ENCODE results near the gene GH1.
"Not testable (repeated sequence)": the region's sequence is repeated elsewhere in the genome, so short reads cannot be mapped to it uniquely, and the experiment has no call there.

The GH1 gene

DNA sequence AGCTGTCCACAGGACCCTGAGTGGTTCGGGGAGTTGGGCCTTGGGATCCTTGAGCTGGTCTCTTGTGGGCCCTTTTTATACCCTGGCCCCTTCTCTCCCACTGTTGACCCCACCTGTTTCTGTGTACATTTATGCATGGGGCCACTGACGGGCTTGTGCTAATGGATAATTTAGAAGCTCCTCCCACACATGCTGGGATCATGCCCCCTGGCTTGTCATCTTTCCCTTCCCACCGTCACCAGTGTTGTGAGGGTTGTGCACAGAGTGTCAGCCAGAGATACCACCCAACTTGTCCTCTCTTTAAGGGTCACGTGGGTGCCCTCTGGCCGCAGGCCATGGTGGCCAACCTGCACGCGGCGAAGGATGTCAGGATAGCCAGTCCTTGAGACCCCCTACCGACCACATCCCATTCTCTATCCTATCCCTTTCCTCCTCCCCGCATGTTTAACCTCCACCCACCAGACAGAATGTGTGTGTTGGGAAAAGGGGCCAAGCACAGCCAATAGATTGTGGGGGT, at the start of gene GH1:
TSS of gene GH1 (minus strand) at position 51 of the 517 bp plus-strand sequence. CDS start 63 bp downstream, outside the sequence.
- DNase-seq (ENCODE audit: low spot score), result not testable (repeated sequence)

DNA sequence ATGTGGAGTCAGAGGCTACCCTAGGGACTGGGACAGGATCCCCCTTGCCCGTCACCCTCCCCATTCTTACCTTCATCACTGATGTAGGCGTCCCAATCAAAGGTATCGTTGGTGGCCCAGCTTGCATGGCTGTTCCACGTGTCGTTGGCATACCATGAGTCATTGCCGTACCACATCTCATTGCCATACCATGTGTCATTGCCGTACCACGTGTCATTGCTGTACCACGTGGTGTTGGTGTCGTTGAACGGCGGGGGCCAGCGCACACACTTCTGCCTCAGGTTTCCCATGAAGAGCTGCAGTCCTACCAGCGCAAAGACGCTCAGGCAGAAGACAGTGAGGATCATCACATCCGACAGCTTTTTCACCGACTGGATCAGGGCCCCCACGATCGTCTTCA, 49.3 kb upstream of the GH1 start:
- DNase-seq (ENCODE audit: low spot score), result no peak

DNA sequence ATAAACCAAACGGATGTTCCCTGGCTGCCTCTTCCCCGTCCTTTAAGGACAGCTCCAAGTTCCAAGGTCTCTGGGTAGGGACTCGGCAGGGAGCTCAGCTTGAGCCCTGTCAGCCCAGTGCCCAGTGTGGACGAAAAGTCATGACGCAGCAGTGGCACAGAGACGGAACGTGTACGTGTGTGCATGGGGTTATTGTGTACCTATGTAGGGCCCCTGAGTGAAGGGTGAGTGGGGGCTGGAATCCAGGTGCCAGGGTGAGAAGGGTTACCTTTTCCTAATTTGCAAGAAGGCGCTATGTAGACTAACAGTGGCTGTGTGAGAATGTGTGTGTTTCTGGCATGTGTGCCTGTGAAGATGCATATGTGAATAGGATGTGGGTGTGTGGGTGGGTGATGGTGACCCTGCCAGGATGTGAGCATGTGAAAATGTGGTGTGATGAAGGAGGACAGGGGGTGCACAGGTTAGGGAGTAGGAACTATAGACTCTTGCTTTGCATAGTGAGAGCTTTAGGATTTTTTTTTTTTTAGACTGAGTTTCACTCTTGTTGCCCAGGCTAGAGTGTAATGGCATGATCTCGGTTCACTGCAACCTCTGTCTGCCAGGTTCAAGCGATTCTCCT, 48.1 kb upstream of the GH1 start:
- no peak for DNase-seq (ENCODE audit: low spot score)

DNA sequence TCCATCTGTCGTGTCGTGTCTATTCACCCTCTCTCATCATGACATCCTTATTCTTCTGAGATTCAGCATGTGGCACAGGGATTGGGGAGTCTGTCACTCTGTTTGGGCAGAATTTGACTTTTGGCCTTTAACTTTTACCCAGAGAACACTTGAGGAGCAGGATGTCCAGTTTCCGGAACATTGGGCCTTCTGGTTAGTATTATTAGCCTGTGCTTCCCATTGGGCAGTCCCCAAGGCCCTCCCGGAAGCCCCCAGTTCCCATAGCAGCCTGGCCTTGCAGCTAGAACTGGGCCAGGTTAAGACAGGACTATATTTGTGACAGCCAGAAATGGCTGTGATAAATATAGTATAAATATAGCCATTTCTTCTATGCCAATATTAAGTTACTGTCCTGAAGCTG, 44.5 kb upstream of the GH1 start:
- DNase-seq (ENCODE audit: low spot score), result no peak

DNA sequence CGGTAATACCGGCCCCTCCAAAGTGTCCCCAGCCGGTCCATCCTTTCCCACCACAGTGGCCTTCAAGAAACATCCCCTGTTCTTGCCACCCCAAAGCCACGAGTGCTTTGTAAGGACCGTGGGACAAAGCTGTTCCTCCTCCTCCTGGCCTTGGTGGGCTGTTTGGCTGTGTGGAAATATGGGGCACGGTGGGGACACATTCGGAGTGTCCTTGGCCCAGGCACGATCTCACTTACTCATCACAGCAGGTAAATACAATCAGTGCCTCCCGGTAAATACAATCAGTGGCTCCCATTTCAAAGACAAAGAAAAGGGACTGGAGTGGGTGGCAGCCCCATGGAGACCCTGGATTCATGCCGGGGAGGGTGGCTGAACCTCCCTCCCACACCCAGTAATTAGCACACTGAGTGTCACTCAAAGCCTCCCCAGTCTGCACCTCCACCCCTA, 43.7 kb upstream of the GH1 start:
- no peak for DNase-seq (ENCODE audit: low spot score)

DNA sequence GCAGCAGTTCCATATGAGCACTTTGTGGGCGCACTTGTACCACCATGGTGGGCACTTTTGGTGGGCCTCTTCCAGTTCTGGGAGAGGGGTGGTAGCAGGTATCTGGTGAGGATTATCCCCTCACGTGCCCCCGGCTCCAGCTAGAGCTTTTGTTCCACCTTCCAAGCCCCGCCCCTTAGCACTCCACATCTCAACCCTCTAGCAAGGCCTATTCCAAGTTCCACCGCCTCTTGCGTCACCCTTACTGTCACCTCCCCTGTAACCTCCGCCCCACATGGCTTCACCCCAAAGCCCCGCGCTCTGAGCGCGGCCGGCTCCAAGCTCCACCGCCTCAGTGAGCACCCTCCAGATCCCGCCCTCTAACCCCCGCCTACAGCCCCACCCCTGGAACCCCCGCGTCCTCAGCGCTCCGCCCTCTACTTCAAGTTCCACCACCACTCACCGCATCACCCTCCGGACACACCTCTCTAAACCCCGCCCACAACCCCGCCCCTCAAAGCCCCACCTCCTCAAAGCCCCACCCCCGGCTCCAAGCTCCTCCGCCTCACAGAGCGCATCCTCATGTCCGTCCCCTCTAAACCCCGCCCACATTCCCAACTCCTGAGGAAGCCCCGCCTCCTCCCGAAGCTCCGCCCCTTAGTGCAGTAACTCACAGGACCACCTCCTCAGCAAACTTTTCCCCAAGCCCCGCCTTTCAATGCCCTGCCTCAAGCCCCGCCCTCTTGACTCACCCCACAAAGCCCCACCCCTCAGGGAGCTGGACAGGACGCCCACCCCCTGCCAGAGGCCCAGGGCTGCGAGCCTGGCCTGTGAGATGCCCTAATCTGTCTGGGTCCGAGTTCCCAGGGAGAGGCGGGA, 42.9 kb upstream of the GH1 start:
- DNase-seq (ENCODE audit: low spot score), result no peak

DNA sequence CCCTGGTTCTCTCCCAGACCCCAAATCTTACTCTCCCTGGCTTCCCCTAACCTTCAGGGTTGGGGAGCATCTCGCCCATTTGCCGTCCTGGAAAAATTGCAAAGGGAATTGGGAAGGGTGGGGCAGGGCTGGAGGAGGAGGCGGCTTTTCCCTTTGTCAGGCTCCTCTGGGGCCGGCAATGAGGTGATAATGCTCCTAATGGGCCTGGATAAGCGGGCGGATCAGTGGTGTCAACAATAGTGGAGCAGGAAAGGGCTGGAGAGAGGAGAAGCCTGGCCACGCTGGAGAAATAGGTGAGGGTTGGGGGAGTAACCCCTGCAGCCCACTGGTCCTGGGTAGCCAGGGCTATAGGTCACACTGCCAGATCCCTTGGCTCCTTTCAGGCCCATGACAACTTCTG, 41.8 kb upstream of the GH1 start:
- no peak for DNase-seq (ENCODE audit: low spot score)

DNA sequence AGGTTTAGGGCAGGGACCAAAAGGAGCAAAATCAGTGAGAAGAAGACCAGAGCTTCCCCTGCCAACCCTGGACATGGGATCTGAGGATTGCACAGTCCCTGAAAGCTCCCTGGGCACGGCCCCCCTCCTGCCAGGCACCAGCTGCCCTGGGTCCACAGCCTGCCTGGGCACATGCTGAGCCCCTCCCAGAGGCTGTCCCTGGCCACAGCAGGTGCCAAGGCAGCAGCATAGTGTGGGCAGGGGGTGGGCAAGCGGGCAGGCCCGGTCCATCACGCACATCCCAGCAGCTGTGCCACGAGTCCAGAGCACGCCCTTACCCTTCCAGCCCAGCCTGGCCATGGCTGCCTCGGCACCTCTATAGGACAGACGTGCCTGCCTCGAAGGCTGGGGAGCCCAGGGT, 41.4 kb upstream of the GH1 start:
- DNase-seq (ENCODE audit: low spot score), result no peak

DNA sequence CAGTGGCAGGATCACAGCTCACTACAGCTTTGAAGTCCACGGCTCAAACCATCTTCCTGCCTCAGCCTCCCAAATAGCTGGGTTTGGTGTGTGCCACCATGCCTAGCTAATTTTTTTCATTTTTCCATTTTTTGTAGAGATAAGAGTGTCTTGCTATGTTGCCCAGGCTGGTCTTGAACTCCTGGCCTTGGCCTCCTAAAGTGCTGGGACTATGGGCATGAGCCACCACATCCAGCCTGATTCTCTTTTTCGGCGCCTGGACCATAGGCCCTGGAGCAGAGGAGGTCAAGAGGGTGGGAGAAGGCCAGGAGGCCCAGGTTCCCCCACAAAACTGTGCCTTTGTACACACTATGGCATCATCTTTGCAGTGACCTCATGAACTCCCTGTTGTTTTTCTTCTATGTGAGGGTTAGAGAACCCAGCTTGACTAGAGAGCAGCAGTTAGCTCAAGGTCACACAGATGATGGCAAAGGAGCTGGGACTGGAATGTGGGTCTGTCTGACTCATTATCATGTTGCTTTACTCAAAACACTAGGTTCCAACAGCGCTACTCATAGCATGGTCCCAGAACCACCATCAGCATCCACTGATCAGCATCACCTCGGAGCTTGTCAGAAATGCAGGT, 37.8 kb upstream of the GH1 start:
- DNase-seq (ENCODE audit: low spot score), result no peak

DNA sequence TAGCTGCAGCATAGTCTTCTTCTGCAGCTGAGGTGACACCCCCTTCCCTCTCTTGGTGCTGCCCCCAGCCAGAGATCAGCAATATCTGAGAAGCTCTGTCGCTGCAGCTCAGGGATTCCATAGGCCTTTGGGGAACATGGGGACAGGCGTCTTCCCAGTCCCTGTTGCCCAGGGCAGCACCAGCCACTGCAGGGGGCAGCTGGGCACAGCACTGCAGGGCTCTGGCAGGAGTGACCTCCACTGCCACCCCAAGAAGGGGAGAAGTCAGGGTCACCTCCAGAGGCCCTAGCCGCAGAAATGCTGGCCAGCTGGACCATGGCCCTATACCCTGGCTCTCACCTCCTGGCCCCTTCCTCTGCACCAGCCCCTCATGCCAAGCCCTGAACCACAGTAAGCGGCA, 37.2 kb upstream of the GH1 start:
- no peak for DNase-seq (ENCODE audit: low spot score)

DNA sequence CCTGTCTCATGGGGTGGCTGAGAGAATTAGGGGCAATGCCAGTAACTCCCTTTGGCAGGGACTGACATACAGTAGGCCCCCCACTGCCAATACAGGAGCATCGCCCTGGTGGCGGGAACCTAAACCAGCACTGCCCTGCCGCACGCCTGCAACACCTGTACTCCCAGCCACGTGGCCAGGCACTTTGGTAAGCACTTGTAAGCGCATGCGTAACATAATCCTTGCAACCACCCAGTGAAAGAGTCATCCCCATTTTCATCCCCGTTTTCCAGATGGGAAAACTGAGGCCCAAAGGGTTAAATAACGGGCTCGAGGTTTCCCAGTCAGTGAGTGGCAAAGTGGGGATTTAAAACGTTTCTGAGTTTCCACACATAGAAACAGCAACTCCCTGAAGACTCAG, 36.6 kb upstream of the GH1 start:
- no peak for DNase-seq (ENCODE audit: low spot score)

DNA sequence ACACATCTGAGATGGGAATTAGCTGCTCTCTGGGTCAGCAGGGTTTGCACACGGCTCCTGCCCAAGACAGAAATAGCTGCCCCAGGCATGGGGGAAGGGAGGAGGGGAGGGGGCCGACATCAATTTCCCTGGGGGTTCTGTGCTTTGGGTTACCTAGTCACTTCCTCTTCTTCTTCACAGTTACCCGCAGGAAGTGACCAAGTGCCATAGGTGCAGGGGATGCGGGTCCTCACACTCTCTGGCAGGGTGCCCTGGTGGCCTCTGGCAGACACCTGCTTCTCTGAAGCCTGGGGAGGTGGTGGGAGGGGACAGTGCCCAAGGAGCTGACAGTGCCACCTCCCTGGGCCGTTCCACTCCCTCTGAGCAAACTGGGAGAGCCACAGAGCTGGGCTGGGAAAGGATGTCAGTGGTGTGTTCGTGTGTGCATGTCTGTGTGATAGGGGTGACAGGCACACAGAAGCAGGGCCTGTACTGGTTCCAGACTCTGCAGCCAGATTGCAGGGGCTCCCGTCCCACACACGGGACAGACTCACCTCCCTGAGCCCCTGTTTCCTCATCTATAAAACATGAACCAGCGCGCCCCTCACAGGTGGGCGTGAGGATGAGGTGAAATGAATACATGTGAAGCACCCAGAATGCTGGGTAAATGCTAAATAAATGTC, 35.9 kb upstream of the GH1 start:
- no peak for DNase-seq (ENCODE audit: low spot score)

DNA sequence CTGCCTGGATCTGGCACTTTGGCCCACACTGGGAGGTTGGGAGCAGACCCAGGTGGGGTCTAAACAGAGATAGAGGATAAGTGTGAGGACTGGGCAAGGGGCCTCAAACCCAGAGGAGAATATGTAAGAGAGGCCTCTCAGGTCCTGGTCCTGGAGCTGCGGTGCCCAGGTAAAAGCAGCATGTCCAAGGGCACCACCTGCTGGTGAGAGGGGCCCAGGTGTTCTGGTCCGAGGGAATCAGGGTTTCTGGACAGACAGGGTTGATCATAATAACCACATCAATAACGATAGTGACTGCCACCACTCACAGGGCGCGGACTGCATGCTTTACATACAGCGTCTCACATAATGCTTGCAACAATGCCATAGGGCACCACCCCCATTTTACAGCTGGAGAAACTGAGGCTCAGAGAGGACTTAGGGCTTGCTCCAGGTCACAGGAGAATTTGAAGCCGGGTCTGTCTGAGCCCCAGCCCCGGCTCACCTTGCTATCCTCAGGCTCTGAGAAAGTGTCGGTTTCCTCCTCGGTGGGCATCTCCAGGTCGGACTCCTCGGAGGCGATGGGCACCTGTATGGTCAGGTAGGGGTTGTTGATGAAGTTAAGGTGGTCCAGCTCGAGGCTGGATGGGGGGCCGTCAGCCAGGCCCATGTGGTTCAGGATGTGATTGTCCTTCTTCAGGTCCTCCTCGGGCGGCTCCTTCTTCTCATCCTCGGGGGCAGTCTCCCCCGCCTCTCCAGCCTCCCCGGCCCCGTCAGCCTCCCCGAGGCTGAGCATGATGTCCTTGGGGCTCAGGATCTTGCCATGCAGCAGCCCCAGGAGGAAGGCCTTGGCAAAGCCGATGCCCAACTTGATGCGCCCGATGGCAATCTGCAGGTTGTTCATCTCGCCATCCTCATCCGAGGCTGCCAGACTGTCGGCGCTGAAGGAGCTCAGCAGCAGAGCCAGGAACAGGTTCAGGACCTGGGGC, 32.6 kb upstream of the GH1 start:
- no peak for DNase-seq (ENCODE audit: low spot score)

DNA sequence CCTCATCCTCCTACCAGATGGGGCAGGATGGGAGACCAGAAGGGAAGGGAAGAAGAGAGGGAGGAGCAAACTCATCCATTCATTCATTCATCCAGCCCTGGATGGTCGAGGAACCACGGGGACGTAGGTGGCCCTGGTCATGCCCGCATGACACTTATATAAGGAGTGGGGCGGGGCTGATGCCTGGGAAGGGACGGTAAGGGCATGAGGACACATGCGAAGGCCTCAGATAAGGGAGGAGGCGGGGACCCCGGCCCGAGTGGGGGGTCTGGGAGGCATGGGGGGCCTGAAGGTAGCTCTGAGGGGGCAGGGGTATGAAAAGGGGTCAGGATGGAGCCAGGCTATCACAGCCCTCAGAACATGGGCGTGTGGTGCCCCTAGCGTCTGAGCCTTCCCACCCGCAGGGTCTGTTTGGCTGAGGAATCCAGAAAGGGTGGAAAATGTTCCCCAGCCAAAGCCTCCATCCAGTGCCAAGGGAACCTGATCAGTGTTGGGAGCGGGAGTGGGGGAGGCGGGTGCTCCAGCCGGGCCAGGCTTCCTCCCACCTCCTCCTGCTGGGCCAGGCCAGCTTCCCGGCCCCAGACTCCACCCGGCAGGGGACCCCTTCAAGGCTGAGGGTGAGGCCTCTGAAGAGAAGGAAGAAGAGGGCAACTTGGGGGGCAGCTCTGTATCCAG, 31.1 kb upstream of the GH1 start:
- DNase-seq (ENCODE audit: low spot score), result no peak

DNA sequence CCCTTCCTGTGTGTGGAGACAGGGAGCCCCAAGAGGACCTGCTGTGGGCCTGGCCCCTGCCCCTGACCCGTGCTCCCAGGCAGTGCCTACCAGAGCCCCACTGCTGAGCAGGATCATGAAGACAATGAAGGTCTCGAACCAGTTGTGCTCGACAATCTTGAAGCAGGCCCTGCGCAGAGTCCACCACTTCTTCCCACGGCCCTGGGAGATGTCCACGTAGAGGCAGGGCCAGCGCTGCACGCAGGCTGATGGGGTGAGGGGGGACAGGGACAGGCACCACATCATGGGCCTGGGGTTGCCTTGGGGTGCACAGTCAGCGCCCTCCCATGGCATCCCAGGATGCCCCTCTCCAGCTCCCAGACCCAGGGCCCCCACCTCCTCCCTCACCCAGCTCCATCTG, 29.9 kb upstream of the GH1 start:
- no peak for DNase-seq (ENCODE audit: low spot score)

DNA sequence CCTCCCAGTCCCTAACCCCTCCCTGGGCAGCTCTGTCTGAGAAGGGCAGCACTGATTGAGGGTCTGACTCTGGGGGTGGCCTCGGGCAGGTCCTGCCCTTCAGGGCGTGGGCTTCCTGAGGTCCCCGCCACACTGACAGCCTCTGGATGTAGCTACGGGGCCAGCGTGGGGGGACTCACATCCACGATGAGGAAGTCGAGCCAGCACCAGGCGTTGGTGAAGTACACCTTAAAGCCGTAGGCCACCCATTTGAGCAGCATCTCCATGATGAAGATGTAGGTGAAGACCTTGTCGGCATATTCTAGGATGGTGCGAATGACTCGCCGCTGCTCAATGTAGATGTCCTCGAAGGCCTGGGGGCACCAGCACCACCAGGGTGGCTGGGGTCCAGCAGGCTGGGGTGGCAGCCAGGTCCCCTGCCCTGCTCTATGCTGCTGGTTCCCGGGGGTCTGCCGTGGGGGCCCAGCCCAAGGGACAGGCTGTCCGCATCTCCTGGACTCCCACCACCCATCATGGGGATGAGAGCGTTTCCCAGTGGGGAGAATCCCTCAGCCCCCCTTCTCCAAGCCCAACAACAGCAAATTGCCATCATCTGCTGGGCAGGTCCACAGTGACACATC, 29.2 kb upstream of the GH1 start:
- DNase-seq (ENCODE audit: low spot score), result no peak

DNA sequence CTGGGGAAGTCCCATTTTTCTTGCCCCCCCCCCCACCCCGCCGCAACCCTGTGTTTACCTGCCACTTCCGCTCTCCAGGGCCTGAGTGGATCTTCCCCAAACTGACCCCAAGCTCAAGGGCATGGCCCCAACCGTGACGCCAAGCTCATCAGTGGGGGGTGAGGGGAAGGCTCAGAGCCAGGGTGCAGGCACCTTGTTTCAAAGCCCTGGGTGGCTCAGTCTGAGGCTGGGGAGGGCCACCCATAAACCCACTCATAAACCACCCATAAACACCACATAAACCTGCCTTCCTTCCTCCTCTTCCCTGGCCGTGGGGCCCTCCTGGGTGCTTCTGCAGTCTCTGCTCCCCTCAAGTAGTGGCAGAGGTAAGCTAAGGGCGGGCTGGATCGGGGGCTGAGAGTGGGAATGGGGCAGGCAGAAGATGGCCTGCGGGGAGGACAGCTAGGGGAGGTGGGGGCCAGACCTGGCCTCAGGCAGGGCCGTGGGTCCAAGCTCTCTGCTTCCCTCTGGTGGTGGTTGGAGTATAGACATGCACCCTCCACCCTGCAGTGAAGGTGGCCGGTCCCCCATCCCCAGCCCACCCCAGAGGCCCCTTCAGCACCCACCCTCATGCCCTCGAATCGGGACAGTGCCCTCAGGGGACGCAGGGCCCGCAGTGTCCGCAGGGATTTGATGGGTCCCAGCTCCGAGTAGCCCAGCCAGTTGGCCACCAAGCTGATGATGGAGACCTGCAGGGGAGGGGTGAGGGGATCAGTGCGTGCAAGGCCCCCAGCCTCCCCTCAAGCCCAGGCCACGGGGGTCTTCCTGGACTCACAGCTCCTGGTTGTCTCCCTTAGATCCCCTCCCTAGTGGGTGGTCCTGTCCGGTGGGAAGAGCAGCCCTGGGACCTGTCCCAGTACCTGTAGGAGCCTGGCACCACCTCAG, 28.1 kb upstream of the GH1 start:
- no peak for DNase-seq (ENCODE audit: low spot score)

DNA sequence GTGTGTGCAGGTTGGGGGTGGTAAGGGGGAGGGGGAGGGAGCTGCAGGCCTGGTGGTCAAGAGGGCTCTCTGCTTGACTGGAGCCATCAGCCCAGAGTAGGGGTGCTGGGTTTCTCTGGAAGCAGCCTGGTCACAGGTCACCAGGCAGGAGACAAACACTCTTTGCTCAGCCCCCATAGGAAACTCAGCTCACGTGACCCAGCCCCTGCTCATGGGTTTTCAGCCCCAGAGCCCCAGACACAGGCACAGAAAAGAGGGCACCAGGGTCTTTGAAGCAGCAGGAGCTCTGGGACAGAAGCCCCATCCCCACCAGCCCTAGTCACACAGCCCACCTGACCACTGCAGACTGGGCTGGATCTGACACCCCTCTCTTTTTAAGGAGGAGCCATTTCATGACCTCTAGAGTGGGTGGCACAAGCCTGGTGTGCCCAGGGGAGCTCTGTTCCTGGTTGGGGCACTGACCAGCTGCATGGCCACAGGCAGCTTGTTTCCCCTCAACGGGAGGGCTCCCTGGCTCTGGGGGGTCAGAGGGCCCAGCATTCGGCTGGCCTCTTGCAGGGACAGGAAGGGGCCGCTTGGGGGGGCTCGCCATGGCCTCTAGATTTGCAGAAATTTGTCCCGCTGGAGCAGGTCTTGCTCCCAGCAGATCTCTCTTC, 27.3 kb upstream of the GH1 start:
- no peak for DNase-seq (ENCODE audit: low spot score)

Data from putamen (tissue), 1 donor.